ENCODE results near the gene CXorf58. TPM values are rescaled to one million over a fixed set of nuclear protein-coding genes. Genes with fewer than 3 reads are reported as not detected.

CXorf58 gene
- total RNA-seq, 1 donor from 2014 or later: not detected

- TF ChIP-seq CTCF (IDR thresholded peaks at IDR 0.05): no peak
- Histone ChIP-seq H3K36me3 (no peaks in the 10 kb centered on the region), H3K4me1 (no peaks in the 10 kb centered on the region), H3K9me3 (no peaks in the 10 kb centered on the region), H3K27me3 (no peaks in the 10 kb centered on the region), H3K27ac (no peak overlapping the region), H3K4me3 (no peak overlapping the region)
- intact Hi-C loops (cut with DNase I): no loop called here
- no peak for DNase-seq (ENCODE audit: low spot score in 2 of 2)
Observed at GRCh38 chrX:23919706-23920320, 12.0 kb downstream of the CXorf58 start.

GRCh38 chrX:23926015-23926414 is 18.2 kb downstream of the CXorf58 start:
- no peaks in the 10 kb centered on the region for H3K36me3 ChIP-seq
- H3K27me3 ChIP-seq: no peaks in the 10 kb centered on the region
- no peak for DNase-seq (ENCODE audit: low spot score in 2 of 2)
- H3K27ac ChIP-seq: no peak overlapping the region
- no peaks in the 10 kb centered on the region for H3K4me1 ChIP-seq
- no peak overlapping the region for H3K4me3 ChIP-seq
- H3K9me3 ChIP-seq: no peaks in the 10 kb centered on the region
- TF ChIP-seq CTCF (IDR thresholded peaks at IDR 0.05): no peak
- intact Hi-C loops (cut with DNase I): no loop called here

GRCh38 chrX:23930894-23931604 is 23.2 kb downstream of the CXorf58 start:
- Histone ChIP-seq H3K4me3 (no peak overlapping the region), H3K9me3 (no peaks in the 10 kb centered on the region), H3K4me1 (no peaks in the 10 kb centered on the region), H3K27me3 (no peaks in the 10 kb centered on the region), H3K36me3 (no peaks in the 10 kb centered on the region), H3K27ac (no peak overlapping the region)
- no peak for TF ChIP-seq CTCF (IDR thresholded peaks at IDR 0.05)
- intact Hi-C loops (cut with DNase I): no loop called here
- no peak for DNase-seq (ENCODE audit: low spot score in 2 of 2)

GRCh38 chrX:23932046-23932445 is 24.2 kb downstream of the CXorf58 start:
- no peak for TF ChIP-seq CTCF (IDR thresholded peaks at IDR 0.05)
- Histone ChIP-seq H3K36me3 (no peaks in the 10 kb centered on the region), H3K27me3 (no peaks in the 10 kb centered on the region), H3K4me3 (no peak overlapping the region), H3K4me1 (no peaks in the 10 kb centered on the region), H3K9me3 (no peaks in the 10 kb centered on the region), H3K27ac (no peak overlapping the region)
- DNase-seq (ENCODE audit: low spot score in 2 of 2): no peak
- intact Hi-C loops (cut with DNase I): no loop called here

GRCh38 chrX:23935106-23935505 is 27.3 kb downstream of the CXorf58 start:
- H3K4me1 ChIP-seq: no peaks in the 10 kb centered on the region
- intact Hi-C loops (cut with DNase I): no loop called here
- TF ChIP-seq CTCF (IDR thresholded peaks at IDR 0.05): no peak

More at GRCh38 chrX:23935106-23935505, 27.3 kb downstream of the CXorf58 start:
- H3K9me3 ChIP-seq: no peaks in the 10 kb centered on the region
- DNase-seq (ENCODE audit: low spot score in 2 of 2): no peak
- no peak overlapping the region for H3K27ac ChIP-seq
- H3K27me3 ChIP-seq: no peaks in the 10 kb centered on the region
- no peaks in the 10 kb centered on the region for H3K36me3 ChIP-seq
- H3K4me3 ChIP-seq: no peak overlapping the region
